ENCODE results near the gene GPR146. TPM values are rescaled to one million over a fixed set of nuclear protein-coding genes. Genes with fewer than 3 reads are reported as not detected.
A peak's percentile ranks its signal among the peaks of the same experiment; 100 is the strongest.

Gene GPR146
- total and polyA plus RNA-seq, 10 donors, result 3.9 to 19.2 (median 10.1) TPM

- WGBS, 5 donors, result 92 to 97% (median 95%) methylated on average over 22 to 25 of the region's 25 CpGs
- no peak for TF ChIP-seq POLR2A (IDR thresholded peaks at IDR 0.05)
- no peak for TF ChIP-seq CTCF (IDR thresholded peaks at IDR 0.05 in 8 of 11, conservative IDR thresholded peaks at IDR 0.05 in 3 of 11)
- TF ChIP-seq POLR2AphosphoS5 (IDR thresholded peaks at IDR 0.05), result no peak
- Histone ChIP-seq H3K36me3 (peaks cover 0 to 64% (median 12%) of the 10 kb centered on the region in 6 donors), H3K4me3 (no peak overlapping the region), H3K27ac (no peak overlapping the region), H3K27me3 (replicated peaks in 1 of 7) (no peaks in the 10 kb centered on the region), H3K4me1 (peaks cover 16 to 55% (median 40%) of the 10 kb centered on the region in 6 donors), H3K9me3 (peaks cover 0 to 16% (median 4%) of the 10 kb centered on the region in 8 donors)
- DNase-seq, result peak; percentile 79
- intact Hi-C loops (cut with DNase I; ENCODE audit: low total_unique reads), result no loop called here
These were observed 22.4 kb upstream of the GPR146 start for GRCh38 chr7:1021931-1022330.

GRCh38 chr7:1022356-1022755 lies 22.0 kb upstream of the GPR146 start:
- Histone ChIP-seq H3K27ac (no peak overlapping the region), H3K4me1 (peaks cover 19 to 59% (median 44%) of the 10 kb centered on the region in 6 donors), H3K4me3 (no peak overlapping the region), H3K9me3 (peaks cover 0 to 16% (median 4%) of the 10 kb centered on the region in 8 donors), H3K27me3 (replicated peaks in 1 of 7) (peaks cover 0 to under 1% (median 0%) of the 10 kb centered on the region in 7 donors), H3K36me3 (peaks cover 0 to 64% (median 12%) of the 10 kb centered on the region in 6 donors)
- peak; percentile 52 for DNase-seq
- WGBS, 5 donors, result 94 to 98% (median 96%) methylated on average over 17 of the region's 17 CpGs
- intact Hi-C loops (cut with DNase I; ENCODE audit: low total_unique reads), result no loop called here
- TF ChIP-seq CTCF (IDR thresholded peaks at IDR 0.05 in 8 of 11, conservative IDR thresholded peaks at IDR 0.05 in 3 of 11), result no peak
- TF ChIP-seq POLR2A (IDR thresholded peaks at IDR 0.05), result no peak
- no peak for TF ChIP-seq POLR2AphosphoS5 (IDR thresholded peaks at IDR 0.05)

GRCh38 chr7:1022801-1023465 lies 21.4 kb upstream of the GPR146 start:
- intact Hi-C loops (cut with DNase I; ENCODE audit: low total_unique reads), result no loop called here
- TF ChIP-seq CTCF (IDR thresholded peaks at IDR 0.05 in 8 of 11, conservative IDR thresholded peaks at IDR 0.05 in 3 of 11) (no peak), POLR2AphosphoS5 (IDR thresholded peaks at IDR 0.05) (peak; percentile 75 to 78 (median 77))
- peaks cover 0 to 6% (median 0%) of the 10 kb centered on the region in 7 donors for H3K27me3 ChIP-seq (replicated peaks in 1 of 7)
- H3K9me3 ChIP-seq, result peaks cover 0 to 16% (median 4%) of the 10 kb centered on the region in 8 donors
- H3K4me3 ChIP-seq, result peak overlapping the region in 1 of 8 donors; percentile 9
- peaks cover 22 to 62% (median 50%) of the 10 kb centered on the region in 6 donors for H3K4me1 ChIP-seq
- H3K27ac ChIP-seq, result peak overlapping the region in 1 of 8 donors; percentile 17
- WGBS, 5 donors, result 74 to 87% (median 84%) methylated on average over 34 to 45 of the region's 45 CpGs
- H3K36me3 ChIP-seq, result peaks cover 0 to 61% (median 12%) of the 10 kb centered on the region in 6 donors
- DNase-seq, result peak; percentile 89

GRCh38 chr7:1024331-1024841 lies 20.0 kb upstream of the GPR146 start:
- peaks cover 0 to 49% (median 11%) of the 10 kb centered on the region in 6 donors for H3K36me3 ChIP-seq
- peak; percentile 85 for DNase-seq
- peaks cover 0 to 16% (median 4%) of the 10 kb centered on the region in 8 donors for H3K9me3 ChIP-seq
- H3K4me3 ChIP-seq, result peak overlapping the region in 1 of 8 donors; percentile 0
- peaks cover 0 to 9% (median 0%) of the 10 kb centered on the region in 7 donors for H3K27me3 ChIP-seq (replicated peaks in 1 of 7)
- intact Hi-C loops (cut with DNase I; ENCODE audit: low total_unique reads), result no loop called here
- peak in 2 of 3 donors; percentile 61 to 70 for TF ChIP-seq POLR2AphosphoS5 (IDR thresholded peaks at IDR 0.05)
- no peak for TF ChIP-seq CTCF (IDR thresholded peaks at IDR 0.05 in 8 of 11, conservative IDR thresholded peaks at IDR 0.05 in 3 of 11)
- peak overlapping the region in 5 of 8 donors; percentile 29 to 73 (median 49) for H3K27ac ChIP-seq
- peaks cover 29 to 70% (median 60%) of the 10 kb centered on the region in 6 donors for H3K4me1 ChIP-seq
- 49 to 70% (median 54%) methylated on average over 15 of the region's 15 CpGs for WGBS, 5 donors
